ENCODE results near the gene CLCN2. TPM values are rescaled to one million over a fixed set of nuclear protein-coding genes. Genes with fewer than 3 reads are reported as not detected.

Gene CLCN2
- total RNA-seq, 1 donor from 2014 or later, result 4.3 TPM

DNA sequence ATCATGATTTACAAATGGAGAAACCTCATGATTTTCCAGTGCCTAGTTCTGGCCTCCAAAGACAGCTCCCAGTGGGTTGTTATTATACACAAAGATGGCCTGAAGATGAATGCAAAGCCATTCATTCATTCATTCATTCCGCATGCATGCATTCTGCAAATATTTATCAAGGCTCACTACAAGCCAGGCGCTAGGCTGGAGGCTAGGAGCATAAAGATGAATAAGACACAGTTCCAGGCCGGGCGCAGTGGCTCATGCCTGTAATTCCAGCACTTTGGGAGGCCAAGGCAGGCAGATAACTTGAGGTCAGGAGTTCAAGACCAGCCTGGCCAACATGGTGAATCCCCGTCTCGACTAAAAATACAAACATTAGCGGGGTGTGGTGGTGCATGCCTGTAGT, 64.8 kb downstream of the CLCN2 start:
- DNase-seq (ENCODE audit: low spot score), result no peak

Other genes with a start within 250 kb of the CLCN2 start
- 24.3 TPM for gene EIF2B5, start 226.2 kb downstream of the CLCN2 start, total RNA-seq (ENCODE audit: insufficient read depth, low replicate concordance)
- gene DVL3, start 206.2 kb downstream of the CLCN2 start, total RNA-seq (ENCODE audit: insufficient read depth, low replicate concordance), result 28.9 TPM
- 287 TPM for gene AP2M1, start 186.8 kb downstream of the CLCN2 start, total RNA-seq (ENCODE audit: insufficient read depth, low replicate concordance)
- 45.3 TPM for gene ABCF3, start 175.4 kb downstream of the CLCN2 start, total RNA-seq (ENCODE audit: insufficient read depth, low replicate concordance)
- gene VWA5B2, start 132.0 kb downstream of the CLCN2 start, total RNA-seq (ENCODE audit: insufficient read depth, low replicate concordance), result 1.7 TPM
- gene ALG3, start 112.6 kb downstream of the CLCN2 start, total RNA-seq (ENCODE audit: insufficient read depth, low replicate concordance), result 27.7 TPM
- gene EEF1AKMT4, start 111.9 kb downstream of the CLCN2 start, total RNA-seq (ENCODE audit: insufficient read depth, low replicate concordance), result not detected
- not detected for gene CAMK2N2, start 100.1 kb downstream of the CLCN2 start, total RNA-seq (ENCODE audit: insufficient read depth, low replicate concordance)
- gene ECE2, start 85.6 kb downstream of the CLCN2 start, total RNA-seq (ENCODE audit: insufficient read depth, low replicate concordance), result not detected
- 191 TPM for gene PSMD2, start 62.4 kb downstream of the CLCN2 start, total RNA-seq (ENCODE audit: insufficient read depth, low replicate concordance)
- 89.6 TPM for gene EIF4G1, start 47.0 kb downstream of the CLCN2 start, total RNA-seq (ENCODE audit: insufficient read depth, low replicate concordance)
- 13.2 TPM for gene FAM131A, start 24.0 kb downstream of the CLCN2 start, total RNA-seq (ENCODE audit: insufficient read depth, low replicate concordance)
- 58.3 TPM for gene POLR2H, start 105 bp upstream of the CLCN2 start, total RNA-seq (ENCODE audit: insufficient read depth, low replicate concordance)
- not detected for gene THPO, start 16.6 kb upstream of the CLCN2 start, total RNA-seq (ENCODE audit: insufficient read depth, low replicate concordance)
- 13.7 TPM for gene CHRD, start 18.4 kb upstream of the CLCN2 start, total RNA-seq (ENCODE audit: insufficient read depth, low replicate concordance)
- 40.0 TPM for gene EPHB3, start 200.2 kb upstream of the CLCN2 start, total RNA-seq (ENCODE audit: insufficient read depth, low replicate concordance)

Measured in umbilical cord (tissue), 2 donors.